Measurements from ENCODE around the gene JAG2.

JAG2 gene

GRCh38 chr14:105181549-105182295 is 13.1 kb upstream of the JAG2 start:
- DNase-seq, result no peak

- DNase-seq, result peak; percentile 81
Observed at GRCh38 chr14:105180592-105181548, 12.3 kb upstream of the JAG2 start, which contains the start of gene NUDT14. Gene NUDT14 (minus strand): TSS chr14:105181312. CDS start chr14:105181209, 103 bp downstream.

GRCh38 chr14:105179191-105179590 is 10.6 kb upstream of the JAG2 start:
- no peak for DNase-seq

- DNase-seq, result no peak
Observed at GRCh38 chr14:105178868-105179140, 10.2 kb upstream of the JAG2 start.

GRCh38 chr14:105178069-105178867 is 9.7 kb upstream of the JAG2 start:
- no peak for DNase-seq

GRCh38 chr14:105177082-105177481 is 8.5 kb upstream of the JAG2 start:
- no peak for DNase-seq

GRCh38 chr14:105176513-105176912 is 7.9 kb upstream of the JAG2 start:
- DNase-seq, result no peak

GRCh38 chr14:105173901-105174894 is 5.6 kb upstream of the JAG2 start:
- no peak for DNase-seq

GRCh38 chr14:105173145-105173544 is 4.6 kb upstream of the JAG2 start:
- DNase-seq, result no peak

- no peak for DNase-seq
Observed at GRCh38 chr14:105172476-105172875, 3.9 kb upstream of the JAG2 start.

- no peak for DNase-seq
Observed at GRCh38 chr14:105171004-105171673, 2.6 kb upstream of the JAG2 start.

GRCh38 chr14:105169776-105170655 is 1.4 kb upstream of the JAG2 start:
- no peak for DNase-seq

- peak; percentile 39 for DNase-seq
Observed at GRCh38 chr14:105168979-105169507, 467 bp upstream of the JAG2 start.

- no peak for DNase-seq
Observed at GRCh38 chr14:105168093-105168420, 519 bp downstream of the JAG2 start.

- peak; percentile 20 for DNase-seq
Observed at GRCh38 chr14:105167303-105168092, 1.1 kb downstream of the JAG2 start.

- DNase-seq, result no peak
Observed at GRCh38 chr14:105166571-105167302, 1.8 kb downstream of the JAG2 start.

GRCh38 chr14:105165761-105166485 is 2.7 kb downstream of the JAG2 start:
- DNase-seq, result no peak

All from stimulated activated CD4-positive, alpha-beta T cell treated with anti-CD3 and anti-CD28 coated beads, Interleukin-12 subunit alpha, Interleukin-12 subunit beta, amount 100 ng/mL, for 4 hours (primary cell).